Spleen (tissue), 7 donors: Measurements from ENCODE around the gene KYNU.

Experiments used
- CTCF ChIP-seq, 11 experiments: fragments of 200-600 bp in 7 of 11; fragments of 450-650 bp in 4 of 11; sonication (generic) in 4 of 11; IDR thresholded peaks in 8 of 11; conservative IDR thresholded peaks in 3 of 11; 1 replicate in 7 of 11; 2 replicates in 4 of 11; pipeline versions ENCODE4 v1.4.0 to v1.8.0; 2016 to 2021; ENCODE audit warnings: antibody characterized with exemption in 11 of 11, inconsistent platforms in 4 of 11, mild to moderate bottlenecking in 1 of 11
- POLR2A ChIP-seq, 3 donors: fragments of 450-650 bp; IDR thresholded peaks; one replicate each; pipeline ENCODE4 v1.5.1; 2017; ENCODE audit warnings: antibody characterized with exemption in 3 of 3, mild to moderate bottlenecking in 1 of 3
- donor health status: DM: no; HTN: no; CAD: no; lungs with moderate emphysema.
- donor health status: DM: no; HTN: no; CAD: no.
- donor health status: DM: no; HTN: no; CAD: no.

GRCh38 chr2:142901780-142902179 is 24.3 kb downstream of the KYNU start:
- TF ChIP-seq CTCF (IDR thresholded peaks at IDR 0.05 in 8 of 11, conservative IDR thresholded peaks at IDR 0.05 in 3 of 11), result no peak
- TF ChIP-seq POLR2A (IDR thresholded peaks at IDR 0.05), result no peak
